Thoracic aorta (tissue), 2 donors: ENCODE results near the gene LDLRAD4. TPM values are rescaled to one million over a fixed set of nuclear protein-coding genes. Genes with fewer than 3 reads are reported as not detected.
"Not testable (repeated sequence)": the region's sequence is repeated elsewhere in the genome, so short reads cannot be mapped to it uniquely, and the experiment has no call there.

Experiments used
- ATAC-seq: fragments of 150-250 bp; one replicate; pipeline ENCODE4 v1.8.0; 2017; ENCODE audit warnings: low read depth; ENCODE audit not compliant: insufficient number of reproducible peaks, low FRiP score
- DNase-seq: peaks from one replicate; pipeline ENCODE4 v3.0.0-alpha.2; 2020; ENCODE audit warnings: low spot score
- H3K27ac ChIP-seq, 2 donors: fragments of 200-600 bp; sonication (generic); 1 replicate in 1 of 2; 2 replicates in 1 of 2; pipeline ENCODE4 v1.5.1; 2016; ENCODE audit warnings: mild to moderate bottlenecking in 2 of 2, moderate library complexity in 2 of 2
- H3K27me3 ChIP-seq: fragments of 200-600 bp; sonication (generic); replicated peaks from 2 replicates; pipeline ENCODE4 v1.6.0; 2016; ENCODE audit warnings: mild to moderate bottlenecking; ENCODE audit not compliant: insufficient read depth
- H3K36me3 ChIP-seq: fragments of 200-600 bp; sonication (generic); one replicate; pipeline ENCODE4 v1.5.1; 2016
- H3K4me1 ChIP-seq, 2 donors: fragments of 200-600 bp; sonication (generic); 1 replicate in 1 of 2; 2 replicates in 1 of 2; pipeline versions ENCODE4 v1.5.1 to v1.6.0; 2016; ENCODE audit warnings: low read depth in 2 of 2, mild to moderate bottlenecking in 1 of 2; ENCODE audit not compliant: control insufficient read depth in 1 of 2
- H3K4me3 ChIP-seq: fragments of 200-600 bp; sonication (generic); 2 replicates; pipeline ENCODE4 v1.5.1; 2016; ENCODE audit warnings: mild to moderate bottlenecking
- H3K9me3 ChIP-seq: fragments of 200-600 bp; sonication (generic); 2 replicates; pipeline ENCODE4 v1.5.1; 2016
- total RNA-seq, 2 donors: library from RNA; depleted of rRNA; stranded (reverse); fragments of >200 nt; gene quantifications; one replicate each; pipeline versions ENCODE4 v1.1.0 to v1.2.3, GENCODE V29; 2016
- TF ChIP-seq, protein P1 (sequence below): fragments of 200-600 bp; sonication (generic); IDR thresholded peaks from one replicate; pipeline ENCODE4 v1.5.1; 2019; ENCODE audit warnings: antibody characterized with exemption

The LDLRAD4 gene
- total RNA-seq, 2 donors from 2014 or later, result 98.4 to 135 TPM

DNA sequence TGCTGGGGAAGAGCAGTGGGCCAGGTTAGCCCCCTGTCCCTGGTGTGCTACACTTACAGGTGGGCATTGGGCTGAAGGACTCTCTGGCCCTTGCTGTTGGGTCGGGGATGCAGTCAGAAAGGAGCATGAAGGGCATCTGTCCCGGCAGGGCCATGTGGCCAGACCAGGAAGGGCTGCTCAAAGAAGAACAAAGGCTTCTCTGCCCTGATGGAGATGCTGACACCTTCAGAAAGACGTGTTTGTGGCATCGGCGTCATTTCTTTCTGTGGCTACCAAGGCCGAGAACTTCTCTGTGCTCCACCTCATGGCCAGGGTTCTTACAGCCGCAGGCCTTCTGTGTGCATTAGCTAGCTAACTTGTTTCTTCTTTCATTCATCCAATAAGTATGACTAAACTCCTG, 268.7 kb downstream of the LDLRAD4 start:
- H3K9me3 ChIP-seq, result no peaks in the 10 kb centered on the region
- TF ChIP-seq, protein P1, sequence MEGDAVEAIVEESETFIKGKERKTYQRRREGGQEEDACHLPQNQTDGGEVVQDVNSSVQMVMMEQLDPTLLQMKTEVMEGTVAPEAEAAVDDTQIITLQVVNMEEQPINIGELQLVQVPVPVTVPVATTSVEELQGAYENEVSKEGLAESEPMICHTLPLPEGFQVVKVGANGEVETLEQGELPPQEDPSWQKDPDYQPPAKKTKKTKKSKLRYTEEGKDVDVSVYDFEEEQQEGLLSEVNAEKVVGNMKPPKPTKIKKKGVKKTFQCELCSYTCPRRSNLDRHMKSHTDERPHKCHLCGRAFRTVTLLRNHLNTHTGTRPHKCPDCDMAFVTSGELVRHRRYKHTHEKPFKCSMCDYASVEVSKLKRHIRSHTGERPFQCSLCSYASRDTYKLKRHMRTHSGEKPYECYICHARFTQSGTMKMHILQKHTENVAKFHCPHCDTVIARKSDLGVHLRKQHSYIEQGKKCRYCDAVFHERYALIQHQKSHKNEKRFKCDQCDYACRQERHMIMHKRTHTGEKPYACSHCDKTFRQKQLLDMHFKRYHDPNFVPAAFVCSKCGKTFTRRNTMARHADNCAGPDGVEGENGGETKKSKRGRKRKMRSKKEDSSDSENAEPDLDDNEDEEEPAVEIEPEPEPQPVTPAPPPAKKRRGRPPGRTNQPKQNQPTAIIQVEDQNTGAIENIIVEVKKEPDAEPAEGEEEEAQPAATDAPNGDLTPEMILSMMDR, result no peak
- H3K36me3 ChIP-seq, result no peaks in the 10 kb centered on the region

DNA sequence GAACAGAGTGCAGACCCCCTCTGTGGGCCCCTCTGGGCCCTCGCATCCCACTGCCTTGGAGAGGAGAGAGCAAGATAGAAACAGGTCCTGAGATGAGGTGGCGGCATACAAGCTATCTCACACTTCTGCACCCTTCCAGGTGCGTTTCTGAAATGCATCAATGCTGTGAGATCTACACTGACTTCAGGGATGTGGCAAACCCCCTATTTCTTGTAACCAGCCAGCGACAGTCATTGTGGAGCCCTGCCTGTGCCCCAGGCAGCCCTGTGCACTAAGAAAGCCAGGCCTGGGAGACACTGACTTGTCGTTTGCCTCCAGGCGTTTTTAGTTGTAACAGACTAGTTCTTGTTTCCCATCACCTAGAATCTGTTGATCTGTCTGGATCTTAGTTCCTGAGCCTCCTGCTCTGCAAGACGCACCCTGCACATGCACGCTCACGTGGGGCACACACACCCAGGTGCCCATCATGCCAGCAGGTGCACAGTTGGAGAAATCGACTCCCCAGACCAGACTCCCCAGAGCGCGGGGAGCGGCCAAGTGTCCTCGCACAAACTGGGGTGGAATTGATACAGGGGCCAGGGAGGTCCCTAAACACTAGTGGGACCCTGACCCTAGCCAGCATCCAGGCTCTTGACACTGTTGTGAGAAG, 269.8 kb downstream of the LDLRAD4 start:
- Histone ChIP-seq H3K36me3 (no peaks in the 10 kb centered on the region), H3K27ac (no peak overlapping the region), H3K4me3 (no peak overlapping the region), H3K4me1 (peaks cover 0 to 29% of the 10 kb centered on the region in 2 donors), H3K9me3 (no peaks in the 10 kb centered on the region), H3K27me3 (no peaks in the 10 kb centered on the region)
- DNase-seq (no peak), ATAC-seq (no peak)
- TF ChIP-seq, protein P1, result no peak

More for the DNA sequence above, 268.7 kb downstream of the LDLRAD4 start:
- Histone ChIP-seq H3K4me3 (no peak overlapping the region), H3K27ac (no peak overlapping the region), H3K27me3 (no peaks in the 10 kb centered on the region), H3K4me1 (peaks cover 0 to 35% of the 10 kb centered on the region in 2 donors)
- DNase-seq (no peak), ATAC-seq (no peak)

DNA sequence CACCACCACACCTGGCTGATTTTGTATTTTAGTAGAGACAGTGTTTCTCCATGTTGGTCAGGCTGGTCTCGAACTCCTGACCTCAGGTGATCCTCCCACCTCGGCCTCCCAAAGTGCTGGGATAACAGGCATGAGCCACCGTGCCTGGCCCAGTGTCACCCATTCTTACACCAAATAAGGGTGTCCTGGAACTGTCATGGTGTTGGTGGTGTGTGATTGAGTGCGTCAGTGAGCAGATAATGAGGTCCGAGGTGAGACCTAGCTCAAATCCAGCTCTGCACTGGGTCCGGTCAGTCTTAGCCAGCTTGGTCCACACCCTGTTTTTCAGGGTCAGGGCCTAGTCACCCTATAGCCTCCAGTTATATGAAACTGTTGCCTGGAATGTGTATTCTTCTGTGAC, 270.7 kb downstream of the LDLRAD4 start:
- H3K27me3 ChIP-seq, ATAC-seq, H3K36me3 ChIP-seq, H3K9me3 ChIP-seq, H3K4me3 ChIP-seq, DNase-seq, H3K27ac ChIP-seq: not testable (repeated sequence)
- H3K4me1 ChIP-seq, result peaks cover 0 to 20% of the 10 kb centered on the region in 2 donors

DNA sequence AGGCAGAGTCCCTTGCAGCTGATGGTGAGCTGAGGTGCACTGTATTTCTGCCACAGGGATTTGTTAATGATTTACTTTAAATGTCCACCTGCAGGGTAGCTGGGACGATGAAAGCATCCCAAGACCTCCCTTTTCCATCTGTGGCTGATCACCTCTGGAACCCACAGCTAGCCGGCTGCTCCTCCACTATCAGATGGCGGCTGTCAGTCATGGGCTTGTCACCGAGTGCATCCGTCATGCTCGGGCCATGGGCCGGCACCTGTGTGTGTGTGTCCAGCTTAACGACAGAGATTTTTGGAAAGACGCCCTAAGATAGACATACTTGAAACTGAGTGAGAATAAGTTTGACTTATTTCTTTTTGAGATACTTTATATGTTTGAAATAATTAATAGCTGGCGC, 272.6 kb downstream of the LDLRAD4 start:
- peaks cover 0 to 13% of the 10 kb centered on the region in 2 donors for H3K4me1 ChIP-seq
- DNase-seq (no peak), ATAC-seq (no peak)
- H3K36me3 ChIP-seq, result no peaks in the 10 kb centered on the region
- H3K27me3 ChIP-seq, result no peaks in the 10 kb centered on the region
- no peaks in the 10 kb centered on the region for H3K9me3 ChIP-seq
- TF ChIP-seq, protein P1, result no peak
- no peak overlapping the region for H3K27ac ChIP-seq
- H3K4me3 ChIP-seq, result no peak overlapping the region

DNA sequence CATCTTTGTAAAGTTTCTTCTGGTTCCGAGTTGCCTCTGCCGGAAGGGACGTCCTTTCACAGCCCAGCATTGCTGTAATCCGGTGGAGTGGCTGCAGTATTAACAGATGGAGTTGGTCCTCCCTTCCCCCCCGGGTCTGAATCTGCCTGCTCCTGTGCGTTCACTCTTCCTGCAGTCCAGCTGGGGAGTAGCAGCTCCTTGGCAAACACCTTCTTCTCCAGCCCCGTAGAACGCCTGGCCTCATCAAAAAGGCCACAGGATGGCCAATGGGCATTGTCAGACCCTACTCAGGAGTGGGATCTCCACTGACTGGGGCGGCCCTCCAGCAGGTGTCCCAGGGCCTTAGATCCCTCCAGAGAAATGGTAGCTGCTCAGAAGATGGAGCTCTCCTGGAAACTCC, 273.8 kb downstream of the LDLRAD4 start:
- Histone ChIP-seq H3K27me3 (no peaks in the 10 kb centered on the region), H3K27ac (no peak overlapping the region), H3K9me3 (no peaks in the 10 kb centered on the region), H3K4me1 (peaks cover 0 to 12% of the 10 kb centered on the region in 2 donors), H3K4me3 (no peak overlapping the region), H3K36me3 (no peaks in the 10 kb centered on the region)
- TF ChIP-seq, protein P1, result no peak
- DNase-seq, result no peak
- no peak for ATAC-seq

DNA sequence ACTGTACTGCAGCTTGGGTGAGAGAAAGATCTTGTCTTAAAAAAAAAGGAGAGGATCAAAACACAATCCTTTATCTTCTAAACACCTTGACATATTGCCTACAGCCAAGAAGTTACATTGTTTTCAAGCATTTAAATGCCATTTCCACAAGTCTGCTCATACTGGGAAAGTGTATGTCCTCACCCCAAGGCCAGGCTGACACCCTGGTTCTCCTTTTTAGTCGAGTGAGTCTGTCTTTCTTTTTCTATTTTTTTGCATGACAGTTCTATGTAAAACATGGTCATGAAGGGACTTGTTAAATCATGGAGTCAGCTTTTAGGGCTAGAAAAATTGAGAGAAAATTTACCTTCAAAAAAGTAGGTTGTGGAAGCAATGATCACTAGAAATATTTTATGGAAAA, 274.5 kb downstream of the LDLRAD4 start:
- Histone ChIP-seq H3K4me1 (peaks cover 0 to 12% of the 10 kb centered on the region in 2 donors), H3K27me3 (no peaks in the 10 kb centered on the region), H3K4me3 (no peak overlapping the region), H3K9me3 (no peaks in the 10 kb centered on the region), H3K27ac (no peak overlapping the region), H3K36me3 (no peaks in the 10 kb centered on the region)
- TF ChIP-seq, protein P1, result no peak
- ATAC-seq (no peak), DNase-seq (no peak)
